Measurements from ENCODE around the gene GLT1D1.
"Not testable (repeated sequence)": the region's sequence is repeated elsewhere in the genome, so short reads cannot be mapped to it uniquely, and the experiment has no call there.

GLT1D1 gene

GRCh38 chr12:128852885-128853599 is at the start of gene GLT1D1:
Gene GLT1D1, plus strand, starts transcription at chr12:128853478. Its CDS starts 104 bp downstream, at chr12:128853582.
- H3K4me3 ChIP-seq (ENCODE audit: low read length), result no peak within 1 kb of the TSS
- no peak within 1 kb of the TSS for H3K27ac ChIP-seq (ENCODE audit: low read length)
- H3K9me3 ChIP-seq (ENCODE audit: control insufficient read depth, insufficient read depth, low read length), result peaks cover 8% of the 10 kb centered on the region
- no peaks in the 10 kb centered on the region for H3K27me3 ChIP-seq (ENCODE audit: control insufficient read depth, insufficient read depth, low read length)
- DNase-seq (ENCODE audit: low read depth, low spot score), result no peak
- H3K4me1 ChIP-seq (ENCODE audit: control insufficient read depth, insufficient read depth, low read length), result no peaks in the 10 kb centered on the region
- H3K36me3 ChIP-seq (ENCODE audit: control insufficient read depth, insufficient read depth, low read length), result no peaks in the 10 kb centered on the region; the same call in 1 of the 2 replicates
- no CpG with 5 or more reads among the region's 56 CpGs for WGBS (ENCODE audit: insufficient coverage, insufficient read length)

GRCh38 chr12:128803788-128804187 is 49.5 kb upstream of the GLT1D1 start:
- Histone ChIP-seq H3K4me1 (ENCODE audit: control insufficient read depth, insufficient read depth, low read length) (no peaks in the 10 kb centered on the region), H3K36me3 (ENCODE audit: control insufficient read depth, insufficient read depth, low read length) (no peaks in the 10 kb centered on the region), H3K4me3 (ENCODE audit: low read length) (no peak overlapping the region), H3K9me3 (ENCODE audit: control insufficient read depth, insufficient read depth, low read length) (peaks cover 13% of the 10 kb centered on the region), H3K27ac (ENCODE audit: low read length) (no peak overlapping the region), H3K27me3 (ENCODE audit: control insufficient read depth, insufficient read depth, low read length) (no peaks in the 10 kb centered on the region)
- DNase-seq (ENCODE audit: low read depth, low spot score), result no peak
- no CpG with 5 or more reads among the region's 9 CpGs for WGBS (ENCODE audit: insufficient coverage, insufficient read length)

- WGBS (ENCODE audit: insufficient coverage, insufficient read length), result no CpG with 5 or more reads among the region's 8 CpGs
- Histone ChIP-seq H3K4me1 (ENCODE audit: control insufficient read depth, insufficient read depth, low read length) (no peaks in the 10 kb centered on the region), H3K4me3 (ENCODE audit: low read length) (no peak overlapping the region), H3K27me3 (ENCODE audit: control insufficient read depth, insufficient read depth, low read length) (no peaks in the 10 kb centered on the region), H3K36me3 (ENCODE audit: control insufficient read depth, insufficient read depth, low read length) (no peaks in the 10 kb centered on the region), H3K9me3 (ENCODE audit: control insufficient read depth, insufficient read depth, low read length) (peaks cover 13% of the 10 kb centered on the region), H3K27ac (ENCODE audit: low read length) (no peak overlapping the region)
- no peak for DNase-seq (ENCODE audit: low read depth, low spot score)
Observed at GRCh38 chr12:128804762-128805161, 48.5 kb upstream of the GLT1D1 start.

- H3K27me3 ChIP-seq (ENCODE audit: control insufficient read depth, insufficient read depth, low read length); DNase-seq (ENCODE audit: low read depth, low spot score); H3K4me1 ChIP-seq (ENCODE audit: control insufficient read depth, insufficient read depth, low read length); H3K4me3 ChIP-seq (ENCODE audit: low read length); H3K27ac ChIP-seq (ENCODE audit: low read length); H3K36me3 ChIP-seq (ENCODE audit: control insufficient read depth, insufficient read depth, low read length): not testable (repeated sequence)
- no CpG with 5 or more reads among the region's 5 CpGs for WGBS (ENCODE audit: insufficient coverage, insufficient read length)
- H3K9me3 ChIP-seq (ENCODE audit: control insufficient read depth, insufficient read depth, low read length), result peaks cover 11% of the 10 kb centered on the region
Observed at GRCh38 chr12:128805406-128805805, 47.9 kb upstream of the GLT1D1 start.

- Histone ChIP-seq H3K27ac (ENCODE audit: low read length) (no peak overlapping the region), H3K27me3 (ENCODE audit: control insufficient read depth, insufficient read depth, low read length) (no peaks in the 10 kb centered on the region), H3K9me3 (ENCODE audit: control insufficient read depth, insufficient read depth, low read length) (peaks cover 13% of the 10 kb centered on the region), H3K4me3 (ENCODE audit: low read length) (no peak overlapping the region), H3K36me3 (ENCODE audit: control insufficient read depth, insufficient read depth, low read length) (no peaks in the 10 kb centered on the region), H3K4me1 (ENCODE audit: control insufficient read depth, insufficient read depth, low read length) (no peaks in the 10 kb centered on the region)
- no peak for DNase-seq (ENCODE audit: low read depth, low spot score)
- no CpG with 5 or more reads among the region's 9 CpGs for WGBS (ENCODE audit: insufficient coverage, insufficient read length)
Observed at GRCh38 chr12:128806573-128806972, 46.7 kb upstream of the GLT1D1 start.

- Histone ChIP-seq H3K27ac (ENCODE audit: low read length) (no peak overlapping the region), H3K4me3 (ENCODE audit: low read length) (no peak overlapping the region), H3K27me3 (ENCODE audit: control insufficient read depth, insufficient read depth, low read length) (no peaks in the 10 kb centered on the region), H3K4me1 (ENCODE audit: control insufficient read depth, insufficient read depth, low read length) (no peaks in the 10 kb centered on the region), H3K9me3 (ENCODE audit: control insufficient read depth, insufficient read depth, low read length) (peaks cover 9% of the 10 kb centered on the region), H3K36me3 (ENCODE audit: control insufficient read depth, insufficient read depth, low read length) (no peaks in the 10 kb centered on the region)
- DNase-seq (ENCODE audit: low read depth, low spot score), result no peak
- WGBS (ENCODE audit: insufficient coverage, insufficient read length), result no CpG with 5 or more reads among the region's 14 CpGs
Observed at GRCh38 chr12:128807161-128807724, 46.0 kb upstream of the GLT1D1 start.

GRCh38 chr12:128808651-128809050 is 44.6 kb upstream of the GLT1D1 start:
- no peaks in the 10 kb centered on the region for H3K36me3 ChIP-seq (ENCODE audit: control insufficient read depth, insufficient read depth, low read length)
- no CpG with 5 or more reads among the region's 12 CpGs for WGBS (ENCODE audit: insufficient coverage, insufficient read length)
- H3K27me3 ChIP-seq (ENCODE audit: control insufficient read depth, insufficient read depth, low read length), result no peaks in the 10 kb centered on the region
- no peak overlapping the region for H3K27ac ChIP-seq (ENCODE audit: low read length)
- no peak for DNase-seq (ENCODE audit: low read depth, low spot score)
- no peaks in the 10 kb centered on the region for H3K4me1 ChIP-seq (ENCODE audit: control insufficient read depth, insufficient read depth, low read length)
- no peak overlapping the region for H3K4me3 ChIP-seq (ENCODE audit: low read length)
- peaks cover 9% of the 10 kb centered on the region for H3K9me3 ChIP-seq (ENCODE audit: control insufficient read depth, insufficient read depth, low read length)

GRCh38 chr12:128810182-128811127 is 42.8 kb upstream of the GLT1D1 start:
- H3K27me3 ChIP-seq (ENCODE audit: control insufficient read depth, insufficient read depth, low read length), result no peaks in the 10 kb centered on the region
- H3K9me3 ChIP-seq (ENCODE audit: control insufficient read depth, insufficient read depth, low read length), result peaks cover 7% of the 10 kb centered on the region
- H3K27ac ChIP-seq (ENCODE audit: low read length), result no peak overlapping the region
- WGBS (ENCODE audit: insufficient coverage, insufficient read length), result no CpG with 5 or more reads among the region's 14 CpGs
- no peaks in the 10 kb centered on the region for H3K36me3 ChIP-seq (ENCODE audit: control insufficient read depth, insufficient read depth, low read length)
- no peak for DNase-seq (ENCODE audit: low read depth, low spot score)
- no peaks in the 10 kb centered on the region for H3K4me1 ChIP-seq (ENCODE audit: control insufficient read depth, insufficient read depth, low read length)
- no peak overlapping the region for H3K4me3 ChIP-seq (ENCODE audit: low read length)

GRCh38 chr12:128811806-128812205 is 41.5 kb upstream of the GLT1D1 start:
- H3K4me1 ChIP-seq (ENCODE audit: control insufficient read depth, insufficient read depth, low read length), result no peaks in the 10 kb centered on the region
- no peak overlapping the region for H3K27ac ChIP-seq (ENCODE audit: low read length)

GRCh38 chr12:128813392-128813791 is 39.9 kb upstream of the GLT1D1 start:
- Histone ChIP-seq H3K27me3 (ENCODE audit: control insufficient read depth, insufficient read depth, low read length) (no peaks in the 10 kb centered on the region), H3K36me3 (ENCODE audit: control insufficient read depth, insufficient read depth, low read length) (no peaks in the 10 kb centered on the region), H3K4me3 (ENCODE audit: low read length) (no peak overlapping the region), H3K9me3 (ENCODE audit: control insufficient read depth, insufficient read depth, low read length) (peaks cover 6% of the 10 kb centered on the region; the same call in 1 of the 2 replicates), H3K27ac (ENCODE audit: low read length) (no peak overlapping the region), H3K4me1 (ENCODE audit: control insufficient read depth, insufficient read depth, low read length) (no peaks in the 10 kb centered on the region)
- no peak for DNase-seq (ENCODE audit: low read depth, low spot score)
- no CpG with 5 or more reads among the region's 10 CpGs for WGBS (ENCODE audit: insufficient coverage, insufficient read length)

More at GRCh38 chr12:128811806-128812205, 41.5 kb upstream of the GLT1D1 start:
- no peaks in the 10 kb centered on the region for H3K36me3 ChIP-seq (ENCODE audit: control insufficient read depth, insufficient read depth, low read length)
- H3K27me3 ChIP-seq (ENCODE audit: control insufficient read depth, insufficient read depth, low read length), result no peaks in the 10 kb centered on the region
- H3K4me3 ChIP-seq (ENCODE audit: low read length), result no peak overlapping the region
- H3K9me3 ChIP-seq (ENCODE audit: control insufficient read depth, insufficient read depth, low read length), result peaks cover 7% of the 10 kb centered on the region
- DNase-seq (ENCODE audit: low read depth, low spot score), result no peak
- 100% methylated on average over 1 of the region's 9 CpGs for WGBS (ENCODE audit: insufficient coverage, insufficient read length)

Measured in iPS DF 6.9 (cell line).